Fibroblast of mammary gland (primary cell): Measurements from ENCODE around the gene TACC2.
"Not testable (repeated sequence)": the region's sequence is repeated elsewhere in the genome, so short reads cannot be mapped to it uniquely, and the experiment has no call there.

Experiments used
- DNase-seq: peaks from one replicate; pipeline ENCODE4 v3.0.0-alpha.2; 2010; ENCODE audit warnings: low read depth
- H3K4me3 ChIP-seq: 2 replicates; pipeline ENCODE4 v1.5.1; 2011; ENCODE audit warnings: low read depth, mild to moderate bottlenecking, low read length, moderate library complexity; ENCODE audit not compliant: control insufficient read depth
- TF ChIP-seq, protein P1 (sequence below): conservative IDR thresholded peaks from 2 replicates; pipeline ENCODE4 v1.5.1; 2011; ENCODE audit warnings: low read depth, low read length, inconsistent platforms; ENCODE audit not compliant: control insufficient read depth, insufficient read depth

TACC2 gene

DNA sequence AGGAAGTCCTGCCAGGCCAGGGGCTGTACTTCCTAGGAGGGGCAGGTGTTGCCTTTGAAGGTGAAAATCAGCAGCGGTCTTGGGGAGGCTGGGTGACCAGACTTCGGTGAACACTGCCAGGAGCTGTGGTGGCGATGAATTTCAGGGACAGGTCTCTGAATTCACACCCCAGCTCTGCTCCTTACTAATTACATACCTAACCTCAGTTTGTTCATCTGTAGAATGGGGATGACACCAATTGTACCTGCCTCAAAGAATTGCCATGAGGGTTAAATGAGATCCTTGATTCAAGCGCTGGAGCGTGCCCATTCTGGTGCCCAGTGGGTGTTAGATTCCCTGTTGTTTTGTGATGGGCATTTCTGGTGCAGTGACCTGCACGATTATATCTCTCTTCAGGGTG lies 102.8 kb downstream of the TACC2 start:
- no peak overlapping the region for H3K4me3 ChIP-seq
- DNase-seq: no peak

GRCh38 chr10:122093076-122093475 lies 104.1 kb downstream of the TACC2 start:
- DNase-seq: no peak
- TF ChIP-seq, protein P1, sequence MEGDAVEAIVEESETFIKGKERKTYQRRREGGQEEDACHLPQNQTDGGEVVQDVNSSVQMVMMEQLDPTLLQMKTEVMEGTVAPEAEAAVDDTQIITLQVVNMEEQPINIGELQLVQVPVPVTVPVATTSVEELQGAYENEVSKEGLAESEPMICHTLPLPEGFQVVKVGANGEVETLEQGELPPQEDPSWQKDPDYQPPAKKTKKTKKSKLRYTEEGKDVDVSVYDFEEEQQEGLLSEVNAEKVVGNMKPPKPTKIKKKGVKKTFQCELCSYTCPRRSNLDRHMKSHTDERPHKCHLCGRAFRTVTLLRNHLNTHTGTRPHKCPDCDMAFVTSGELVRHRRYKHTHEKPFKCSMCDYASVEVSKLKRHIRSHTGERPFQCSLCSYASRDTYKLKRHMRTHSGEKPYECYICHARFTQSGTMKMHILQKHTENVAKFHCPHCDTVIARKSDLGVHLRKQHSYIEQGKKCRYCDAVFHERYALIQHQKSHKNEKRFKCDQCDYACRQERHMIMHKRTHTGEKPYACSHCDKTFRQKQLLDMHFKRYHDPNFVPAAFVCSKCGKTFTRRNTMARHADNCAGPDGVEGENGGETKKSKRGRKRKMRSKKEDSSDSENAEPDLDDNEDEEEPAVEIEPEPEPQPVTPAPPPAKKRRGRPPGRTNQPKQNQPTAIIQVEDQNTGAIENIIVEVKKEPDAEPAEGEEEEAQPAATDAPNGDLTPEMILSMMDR: no peak
- H3K4me3 ChIP-seq: no peak overlapping the region

More for the DNA sequence above, 102.8 kb downstream of the TACC2 start:
- TF ChIP-seq, protein P1: no peak

- not testable (repeated sequence) for H3K4me3 ChIP-seq, DNase-seq
Measured at GRCh38 chr10:122096181-122096580, 107.2 kb downstream of the TACC2 start.

GRCh38 chr10:122096705-122097104 lies 107.7 kb downstream of the TACC2 start:
- DNase-seq: no peak

DNA sequence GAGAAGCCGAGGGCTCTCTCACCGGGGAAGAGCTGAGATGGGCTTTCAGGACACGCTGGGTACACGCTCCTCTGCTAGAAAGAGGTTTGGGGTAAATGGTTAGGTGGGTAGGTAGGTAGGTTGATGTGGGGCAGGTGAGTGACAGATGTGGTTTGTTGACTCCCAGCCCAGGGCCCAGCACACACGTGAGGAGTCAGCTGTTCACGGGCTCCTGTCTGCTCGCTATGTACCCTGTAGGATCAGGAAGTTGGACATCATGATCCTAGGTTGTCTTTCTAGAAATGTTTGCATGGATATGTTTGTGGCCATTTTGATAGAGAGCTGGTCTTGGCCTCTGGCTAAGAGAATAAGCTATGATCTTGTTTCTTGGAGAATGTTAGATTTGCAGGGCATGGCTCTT lies 109.0 kb downstream of the TACC2 start:
- TF ChIP-seq, protein P1: no peak
- no peak overlapping the region for H3K4me3 ChIP-seq
- DNase-seq: no peak

More at GRCh38 chr10:122096705-122097104, 107.7 kb downstream of the TACC2 start:
- TF ChIP-seq, protein P1: no peak
- no peak overlapping the region for H3K4me3 ChIP-seq

GRCh38 chr10:122098924-122099323 lies 110.0 kb downstream of the TACC2 start:
- TF ChIP-seq, protein P1: no peak
- DNase-seq: peak; percentile 81
- no peak overlapping the region for H3K4me3 ChIP-seq

- TF ChIP-seq, protein P1: no peak
- H3K4me3 ChIP-seq: no peak overlapping the region
- no peak for DNase-seq
Measured at GRCh38 chr10:122099562-122099961, 110.6 kb downstream of the TACC2 start.
